Natural killer cell (primary cell): Measurements from ENCODE around the gene SP9. TPM values are rescaled to one million over a fixed set of nuclear protein-coding genes. Genes with fewer than 3 reads are reported as not detected.
"Not testable (repeated sequence)": the region's sequence is repeated elsewhere in the genome, so short reads cannot be mapped to it uniquely, and the experiment has no call there.

Source experiments
- ATAC-seq, 3 donors: fragments of 150-1000 bp in 2 of 3; fragments of 200-7000 bp in 1 of 3; cut with Tn5 transposase; 1 replicate in 1 of 3; 2 replicates in 2 of 3; pipeline ENCODE4 v1.10.0; 2021; ENCODE audit warnings: mild to moderate bottlenecking in 2 of 3, moderate library complexity in 2 of 3
- DNase-seq, 2 donors: peaks; one replicate each; pipeline versions ENCODE4 v3.0.0 to v3.0.0-alpha.2; 2013 to 2021; ENCODE audit warnings: mixed read lengths in 1 of 2
- H3K27ac ChIP-seq: one replicate; pipeline ENCODE4 v1.5.1; 2013; ENCODE audit warnings: mild to moderate bottlenecking, low read length
- H3K27me3 ChIP-seq: one replicate; pipeline ENCODE4 v1.6.1; 2013; ENCODE audit warnings: low read length; ENCODE audit not compliant: control insufficient read depth, insufficient read depth
- H3K36me3 ChIP-seq: one replicate; pipeline ENCODE4 v1.6.1; 2013; ENCODE audit warnings: low read length; ENCODE audit not compliant: control insufficient read depth, insufficient read depth
- H3K4me1 ChIP-seq: one replicate; pipeline ENCODE4 v1.6.1; 2013; ENCODE audit warnings: low read length; ENCODE audit not compliant: control insufficient read depth, insufficient read depth
- H3K4me3 ChIP-seq: one replicate; pipeline ENCODE4 v1.5.1; 2013; ENCODE audit warnings: low read length
- H3K9me3 ChIP-seq: one replicate; pipeline ENCODE4 v1.6.1; 2013; ENCODE audit warnings: low read length; ENCODE audit not compliant: control insufficient read depth, insufficient read depth
- H3K27ac Mint-ChIP-seq, 2 donors: one replicate each; pipeline ENCODE4 v1.8.0; 2022; ENCODE audit warnings: mild to moderate bottlenecking in 2 of 2, mixed read lengths in 2 of 2, moderate library complexity in 1 of 2
- H3K27me3 Mint-ChIP-seq, 2 donors: one replicate each; pipeline ENCODE4 v1.8.0; 2022; ENCODE audit warnings: low read depth in 2 of 2, mixed read lengths in 2 of 2
- H3K36me3 Mint-ChIP-seq: one replicate; pipeline ENCODE4 v1.8.0; 2022; ENCODE audit warnings: mixed read lengths
- H3K4me1 Mint-ChIP-seq, 2 donors: one replicate each; pipeline ENCODE4 v1.8.0; 2022; ENCODE audit warnings: mixed read lengths in 2 of 2
- H3K4me3 Mint-ChIP-seq: one replicate; pipeline ENCODE4 v1.8.0; 2022; ENCODE audit warnings: mild to moderate bottlenecking, moderate library complexity, mixed read lengths
- H3K9me3 Mint-ChIP-seq, 2 donors: one replicate each; pipeline ENCODE4 v1.8.0; 2022; ENCODE audit warnings: mixed read lengths in 2 of 2
- WGBS: methylation state at CpG from one replicate; pipeline ENCODE4 v1.1.7; 2013; ENCODE audit warnings: missing lambda C conversion rate; ENCODE audit not compliant: insufficient coverage; 5-methylcytosine and 5-hydroxymethylcytosine counted together
- intact Hi-C: fragments of 100-400 bp; cut with micrococcal nuclease; formaldehyde crosslinking; loops from one replicate; pipeline ENCODE4 v1.14.2; 2022
- total RNA-seq, 4 donors: library from RNA; stranded (reverse); fragments of 120-200 nt in 1 of 4; gene quantifications; one replicate each; pipeline versions ENCODE4 v1.2.3 to v1.2.4, GENCODE V29; 2013 to 2022
- TF ChIP-seq, protein P1 (sequence below): fragments of 200-600 bp; IDR thresholded peaks from one replicate; pipeline ENCODE4 v1.8.0; 2022; ENCODE audit warnings: antibody characterized with exemption

SP9 gene
- total RNA-seq, 3 donors from 2014 or later (not counting 1 experiment from before 2014, with no cell fraction given): not detected

DNA sequence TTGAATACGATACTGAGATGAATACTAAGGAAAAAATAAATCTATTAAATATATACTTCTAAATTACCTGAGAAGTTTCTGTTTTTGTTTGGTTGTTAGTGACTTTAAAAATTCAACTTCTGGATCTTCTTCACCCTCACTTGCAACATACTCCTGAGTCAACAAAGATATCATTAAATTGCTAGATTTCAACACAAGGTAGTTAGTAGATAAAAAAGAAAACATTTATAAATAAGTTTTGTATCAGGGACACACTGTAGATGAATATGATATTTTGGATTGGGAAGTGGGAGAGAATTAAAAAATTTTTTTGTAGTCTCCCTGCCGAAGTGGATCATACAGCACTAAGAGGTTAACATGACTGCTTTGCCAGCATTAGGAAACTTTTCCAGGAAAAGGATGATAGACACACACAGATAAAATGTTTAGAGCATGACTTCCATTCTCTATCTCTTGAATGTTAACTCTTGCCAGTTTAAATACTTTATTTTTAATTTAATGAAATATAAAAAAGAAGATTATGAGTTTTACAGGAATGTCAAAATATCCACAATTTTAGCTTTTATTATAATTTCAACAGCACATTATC lies 15.9 kb downstream of the SP9 start:
- no peaks in the 10 kb centered on the region for H3K27me3 Mint-ChIP-seq
- no peaks in the 10 kb centered on the region for H3K9me3 ChIP-seq
- no peaks in the 10 kb centered on the region for H3K27me3 ChIP-seq
- H3K4me1 Mint-ChIP-seq: no peaks in the 10 kb centered on the region
- TF ChIP-seq, protein P1, sequence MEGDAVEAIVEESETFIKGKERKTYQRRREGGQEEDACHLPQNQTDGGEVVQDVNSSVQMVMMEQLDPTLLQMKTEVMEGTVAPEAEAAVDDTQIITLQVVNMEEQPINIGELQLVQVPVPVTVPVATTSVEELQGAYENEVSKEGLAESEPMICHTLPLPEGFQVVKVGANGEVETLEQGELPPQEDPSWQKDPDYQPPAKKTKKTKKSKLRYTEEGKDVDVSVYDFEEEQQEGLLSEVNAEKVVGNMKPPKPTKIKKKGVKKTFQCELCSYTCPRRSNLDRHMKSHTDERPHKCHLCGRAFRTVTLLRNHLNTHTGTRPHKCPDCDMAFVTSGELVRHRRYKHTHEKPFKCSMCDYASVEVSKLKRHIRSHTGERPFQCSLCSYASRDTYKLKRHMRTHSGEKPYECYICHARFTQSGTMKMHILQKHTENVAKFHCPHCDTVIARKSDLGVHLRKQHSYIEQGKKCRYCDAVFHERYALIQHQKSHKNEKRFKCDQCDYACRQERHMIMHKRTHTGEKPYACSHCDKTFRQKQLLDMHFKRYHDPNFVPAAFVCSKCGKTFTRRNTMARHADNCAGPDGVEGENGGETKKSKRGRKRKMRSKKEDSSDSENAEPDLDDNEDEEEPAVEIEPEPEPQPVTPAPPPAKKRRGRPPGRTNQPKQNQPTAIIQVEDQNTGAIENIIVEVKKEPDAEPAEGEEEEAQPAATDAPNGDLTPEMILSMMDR: no peak
- no peak overlapping the region for H3K27ac Mint-ChIP-seq
- intact Hi-C loops: no loop called here
- peaks cover 18% of the 10 kb centered on the region for H3K36me3 Mint-ChIP-seq
- no peaks in the 10 kb centered on the region for H3K9me3 Mint-ChIP-seq
- no peak overlapping the region for H3K4me3 ChIP-seq
- no peak for ATAC-seq
- H3K4me3 Mint-ChIP-seq: no peak overlapping the region
- WGBS: 95% methylated on average over 1 of the region's 2 CpGs
- H3K27ac ChIP-seq: no peak overlapping the region
- no peaks in the 10 kb centered on the region for H3K4me1 ChIP-seq
- peaks cover 23% of the 10 kb centered on the region for H3K36me3 ChIP-seq
- no peak for DNase-seq

DNA sequence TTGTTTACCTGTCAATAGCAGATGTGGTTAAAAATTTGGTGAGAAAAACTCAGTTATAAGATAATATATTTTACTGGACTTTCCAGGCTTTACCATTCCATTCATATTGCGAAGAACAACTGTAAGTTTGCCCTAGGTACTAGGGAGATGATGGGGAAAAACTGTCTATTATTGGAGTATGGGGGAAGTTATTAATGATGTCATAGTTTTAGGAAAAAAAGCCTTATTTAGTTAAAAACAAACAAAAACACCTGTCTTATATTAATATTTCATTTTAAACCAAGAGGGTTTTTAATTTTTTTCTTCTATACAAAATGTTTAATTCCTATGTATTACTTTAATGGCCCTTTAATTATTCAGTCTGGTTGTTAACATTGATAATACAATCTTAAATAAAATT lies 18.2 kb downstream of the SP9 start:
- intact Hi-C loops: no loop called here
- ATAC-seq (no peak), DNase-seq (no peak)
- Histone ChIP-seq H3K4me1 (no peaks in the 10 kb centered on the region), H3K27me3 (no peaks in the 10 kb centered on the region), H3K27ac (no peak overlapping the region), H3K4me3 (no peak overlapping the region), H3K9me3 (no peaks in the 10 kb centered on the region), H3K36me3 (peaks cover 23% of the 10 kb centered on the region)
- H3K27me3 Mint-ChIP-seq: no peaks in the 10 kb centered on the region
- H3K36me3 Mint-ChIP-seq: peaks cover 11% of the 10 kb centered on the region
- no peaks in the 10 kb centered on the region for H3K9me3 Mint-ChIP-seq
- no peak overlapping the region for H3K4me3 Mint-ChIP-seq
- H3K4me1 Mint-ChIP-seq: no peaks in the 10 kb centered on the region
- H3K27ac Mint-ChIP-seq: no peak overlapping the region
- WGBS: no CpG with 5 or more reads among the region's 1 CpG
- TF ChIP-seq, protein P1: no peak

DNA sequence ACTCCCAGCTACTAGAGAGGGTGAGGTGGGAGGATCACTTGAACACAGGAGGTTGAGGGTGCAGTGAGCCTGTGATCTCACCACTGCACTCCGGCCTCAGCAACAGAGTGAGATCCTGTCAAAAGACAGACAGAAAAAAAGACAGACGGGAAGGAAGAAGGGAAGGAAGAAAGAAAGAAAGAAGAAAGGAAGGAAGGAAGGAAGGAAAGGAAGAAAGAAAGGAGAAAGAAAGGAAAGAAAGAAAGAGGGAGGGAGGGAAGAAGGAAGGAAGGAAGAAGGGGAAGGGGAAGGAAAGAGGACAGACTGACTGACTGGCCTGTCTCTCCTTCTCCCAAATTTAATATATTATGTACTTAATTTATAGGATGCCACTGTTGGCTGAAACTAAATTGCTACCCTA lies 21.6 kb downstream of the SP9 start:
- Mint-ChIP-seq H3K4me3 (no peak overlapping the region), H3K27ac (no peak overlapping the region), H3K4me1 (no peaks in the 10 kb centered on the region), H3K27me3 (no peaks in the 10 kb centered on the region), H3K9me3 (no peaks in the 10 kb centered on the region), H3K36me3 (no peaks in the 10 kb centered on the region)
- Histone ChIP-seq H3K27me3 (no peaks in the 10 kb centered on the region), H3K9me3 (no peaks in the 10 kb centered on the region), H3K4me3 (no peak overlapping the region), H3K27ac (no peak overlapping the region), H3K4me1 (no peaks in the 10 kb centered on the region), H3K36me3 (peaks cover 11% of the 10 kb centered on the region)
- TF ChIP-seq, protein P1: no peak
- WGBS: 95% methylated on average over 2 of the region's 2 CpGs
- no peak for DNase-seq
- ATAC-seq: no peak
- intact Hi-C loops: no loop called here

DNA sequence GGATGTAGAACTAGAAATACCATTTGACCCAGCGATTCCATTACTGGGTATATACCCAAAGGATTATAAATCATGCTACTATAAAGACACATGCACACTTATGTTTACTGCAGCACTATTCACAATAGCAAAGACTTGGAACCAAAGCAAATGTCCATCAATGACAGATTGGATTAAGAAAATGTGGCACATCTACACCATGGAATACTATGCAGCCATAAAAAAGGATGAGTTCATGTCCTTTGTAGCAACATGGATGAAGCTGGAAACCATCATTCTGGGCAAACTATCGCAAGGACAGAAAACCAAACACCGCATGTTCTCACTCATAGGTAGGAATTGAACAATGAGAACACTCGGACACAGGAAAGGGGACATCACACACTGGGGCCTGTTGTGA lies 24.9 kb downstream of the SP9 start:
- H3K27me3 ChIP-seq, H3K27ac Mint-ChIP-seq, H3K4me1 Mint-ChIP-seq, ATAC-seq, H3K36me3 ChIP-seq, H3K36me3 Mint-ChIP-seq, H3K27ac ChIP-seq, H3K4me3 ChIP-seq, H3K9me3 Mint-ChIP-seq, H3K9me3 ChIP-seq, H3K27me3 Mint-ChIP-seq, H3K4me1 ChIP-seq, DNase-seq, intact Hi-C loops, H3K4me3 Mint-ChIP-seq: not testable (repeated sequence)
- 98% methylated on average over 4 of the region's 4 CpGs for WGBS
